GM19397 (cell line): ENCODE measurements around the gene SH3RF2.

Experiments
- ATAC-seq: cut with Tn5 transposase; IDR thresholded peaks from one replicate; pipeline ENCODE4 v1.9.1; 2021; ENCODE audit warnings: mild to moderate bottlenecking, moderate library complexity; ENCODE audit not compliant: unreplicated experiment

SH3RF2 gene

DNA sequence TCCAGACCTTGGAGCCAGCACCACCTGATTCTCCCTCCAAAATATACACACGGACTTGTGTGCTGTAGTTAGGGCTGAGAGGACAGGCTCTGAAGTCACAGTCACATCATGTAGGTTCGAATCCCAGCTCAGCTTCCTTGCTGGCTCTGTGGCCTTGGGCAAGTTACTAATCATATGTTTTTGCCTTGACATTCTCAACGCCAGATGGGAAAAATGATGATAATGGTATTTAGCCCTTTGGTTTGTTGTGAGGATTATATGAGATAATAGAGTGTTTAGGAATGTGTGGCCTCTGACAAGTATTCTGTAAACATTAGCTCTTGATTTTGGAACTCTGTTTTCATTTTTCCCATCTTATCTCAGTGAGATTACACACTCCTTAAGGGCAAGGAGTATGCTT lies 96.5 kb downstream of the SH3RF2 start:
- no peak for ATAC-seq

DNA sequence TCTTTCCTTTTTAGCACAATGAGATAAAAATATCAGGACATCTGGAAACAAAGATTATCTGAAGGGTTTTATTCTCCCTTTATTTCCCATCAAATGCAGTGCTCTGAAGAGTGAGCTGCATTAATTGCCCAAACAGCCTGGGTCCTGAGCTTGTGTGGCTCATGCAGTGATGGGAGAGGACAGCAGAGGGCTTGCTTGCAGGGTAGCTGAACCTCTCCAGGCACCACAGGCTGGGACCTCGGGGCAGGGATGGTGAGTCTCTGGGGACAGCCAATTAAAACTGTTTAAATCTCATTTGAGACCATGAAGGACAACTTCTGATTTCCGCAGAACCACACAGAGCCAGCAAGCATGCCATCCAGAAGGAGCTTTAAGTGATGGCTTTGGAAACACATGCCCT lies 97.7 kb downstream of the SH3RF2 start:
- no peak for ATAC-seq

DNA sequence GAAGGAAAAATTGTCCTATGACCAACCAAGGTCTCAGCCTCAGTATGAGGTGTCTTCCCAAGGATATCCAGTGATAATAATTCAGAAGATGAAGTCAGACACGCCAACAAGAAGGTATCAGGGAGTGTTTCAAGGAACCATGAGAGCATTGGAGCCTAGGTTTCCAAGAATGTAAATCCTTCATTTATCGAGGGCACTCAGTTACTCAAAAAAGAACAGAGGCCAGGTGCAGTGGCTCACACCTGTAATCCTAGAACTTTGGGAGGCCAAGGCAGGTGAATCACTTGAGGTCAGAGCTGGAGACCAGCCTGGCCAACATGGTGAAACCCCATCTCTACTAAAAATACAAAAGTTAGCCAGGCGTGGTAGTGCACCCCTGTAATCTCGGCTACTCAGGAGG lies 98.2 kb downstream of the SH3RF2 start:
- ATAC-seq = no peak

DNA sequence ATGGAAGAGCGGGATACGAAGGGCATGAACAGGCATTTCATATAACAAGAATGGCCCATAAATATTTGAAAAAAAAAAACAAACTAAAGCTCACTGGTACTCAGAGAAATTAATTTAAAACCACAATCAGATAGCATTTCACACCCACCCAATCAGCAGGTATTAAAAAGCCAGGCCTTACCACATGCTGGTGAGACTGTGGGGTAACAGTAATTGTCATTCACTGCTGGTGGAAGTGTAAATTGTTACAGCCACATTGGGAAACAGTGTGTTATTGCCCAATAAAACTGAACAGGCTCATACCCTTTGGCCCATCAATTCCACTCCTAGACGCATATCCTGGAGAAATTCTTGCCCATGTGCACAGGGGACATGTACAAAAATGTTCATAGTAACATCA lies 103.0 kb downstream of the SH3RF2 start:
- ATAC-seq = no peak

DNA sequence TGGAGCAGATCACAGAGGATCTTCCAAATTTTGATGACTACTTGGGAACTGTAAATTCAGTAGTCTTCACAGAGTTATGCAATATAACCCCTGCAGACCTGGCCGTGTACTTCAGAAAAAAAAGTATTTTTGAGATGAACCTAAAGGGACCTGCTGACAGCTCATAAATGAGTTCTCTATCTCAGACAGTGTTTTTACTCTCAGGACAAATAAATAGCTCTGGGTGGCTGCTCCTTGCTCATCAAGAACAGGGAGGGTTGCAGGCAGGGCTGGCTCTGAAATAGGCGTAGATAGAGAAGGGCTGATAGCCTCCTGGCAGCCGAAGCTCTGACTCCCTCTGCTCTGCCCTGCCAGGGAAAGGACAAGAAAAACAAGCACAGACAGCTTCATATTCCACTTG lies 104.1 kb downstream of the SH3RF2 start:
- ATAC-seq = no peak

DNA sequence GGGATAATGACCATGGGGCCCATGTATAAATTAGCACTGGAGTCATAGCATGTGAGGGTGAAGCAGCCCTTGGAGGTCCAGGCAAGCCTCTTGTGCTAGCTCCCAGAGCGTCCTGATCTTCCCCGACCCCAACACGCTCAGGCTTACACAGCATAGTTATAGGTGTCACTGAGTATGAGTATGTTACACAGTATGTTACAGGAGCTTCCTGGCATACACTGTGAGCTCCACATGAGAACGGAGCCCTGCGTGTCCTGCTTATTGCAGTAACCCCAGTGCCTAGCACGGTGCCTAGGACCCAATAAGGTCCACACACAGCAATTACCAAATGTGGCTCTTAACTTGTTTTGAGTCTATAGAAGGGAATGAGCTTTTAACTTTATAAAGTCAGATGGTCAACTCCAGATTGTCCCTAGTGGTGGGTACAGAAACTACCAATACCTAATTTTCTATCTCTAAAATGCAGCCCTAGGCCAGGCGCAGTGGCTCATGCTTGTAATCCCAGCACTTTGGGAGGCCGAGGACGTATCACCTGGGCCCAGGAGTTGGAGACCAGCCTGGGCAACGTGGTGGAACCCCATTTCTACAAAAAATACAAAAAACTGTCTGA lies 104.9 kb downstream of the SH3RF2 start:
- no peak for ATAC-seq

DNA sequence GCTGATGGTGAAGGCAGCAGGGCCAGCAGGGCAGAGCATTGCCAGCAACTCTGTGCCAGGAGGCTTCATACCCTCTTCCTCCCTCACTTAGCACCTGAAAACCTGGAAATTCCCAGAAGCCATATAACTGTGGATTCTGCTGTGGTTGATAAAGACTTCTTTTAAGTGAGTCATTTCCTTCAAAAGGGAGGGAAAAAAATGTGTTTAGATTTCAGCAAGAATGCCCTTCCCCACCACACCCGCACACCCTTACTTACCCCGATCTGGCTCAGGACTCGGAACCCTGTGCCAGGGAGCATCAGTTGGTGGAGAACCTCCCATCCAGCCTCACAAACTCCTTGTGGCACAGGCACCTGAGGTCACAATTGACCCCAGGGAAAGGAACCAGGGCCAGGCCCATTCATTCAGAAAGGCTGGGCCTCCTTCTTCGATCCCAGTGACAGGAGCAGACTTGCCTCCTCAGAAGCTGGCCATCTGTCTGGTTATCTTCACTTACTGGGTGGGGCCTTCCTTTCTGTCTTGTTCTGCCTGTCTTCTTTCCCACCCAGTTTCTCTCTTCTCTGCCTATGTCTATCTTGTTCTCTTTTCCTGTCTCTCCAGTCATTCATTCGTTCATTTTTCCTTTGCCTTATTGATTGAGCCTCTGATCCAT lies 106.4 kb downstream of the SH3RF2 start:
- no peak for ATAC-seq

DNA sequence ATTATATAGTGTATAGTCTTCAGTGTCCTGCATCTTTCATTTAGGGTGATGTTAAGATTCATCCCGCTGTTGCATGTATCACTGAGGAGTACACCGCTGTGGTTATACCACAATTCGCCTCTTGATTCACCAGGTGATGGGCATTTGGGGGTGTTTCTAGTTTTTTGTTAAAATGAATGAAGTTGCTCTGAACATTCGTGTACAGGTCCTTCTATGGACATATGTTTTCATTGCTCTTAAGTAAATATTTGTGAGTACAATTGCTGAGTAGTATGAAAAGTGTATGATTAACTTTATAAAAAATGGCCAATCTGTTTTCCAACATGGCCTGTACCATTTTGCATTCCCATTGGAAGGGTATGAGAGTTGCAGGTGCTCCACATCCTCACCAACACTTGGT lies 107.3 kb downstream of the SH3RF2 start:
- ATAC-seq = no peak

DNA sequence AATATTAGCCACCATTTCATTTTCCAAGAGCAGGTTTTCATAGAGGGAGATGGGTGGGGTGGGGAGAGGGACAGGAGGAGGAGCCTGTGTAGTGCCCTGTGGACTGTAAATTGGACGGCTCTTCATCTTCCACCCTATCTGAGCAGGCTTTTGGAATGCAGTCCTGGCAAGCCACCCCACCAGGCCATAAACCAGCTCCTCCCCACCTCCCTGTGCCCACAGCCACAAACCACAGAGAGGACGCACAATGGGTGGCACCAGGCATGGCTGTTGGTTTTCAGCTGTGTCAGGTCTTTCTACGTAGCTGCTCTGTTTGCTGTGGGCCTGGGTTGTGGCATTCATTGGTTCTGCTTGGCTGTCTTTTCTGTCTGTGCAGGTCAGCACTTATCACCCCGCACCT lies 111.0 kb downstream of the SH3RF2 start:
- ATAC-seq = no peak

DNA sequence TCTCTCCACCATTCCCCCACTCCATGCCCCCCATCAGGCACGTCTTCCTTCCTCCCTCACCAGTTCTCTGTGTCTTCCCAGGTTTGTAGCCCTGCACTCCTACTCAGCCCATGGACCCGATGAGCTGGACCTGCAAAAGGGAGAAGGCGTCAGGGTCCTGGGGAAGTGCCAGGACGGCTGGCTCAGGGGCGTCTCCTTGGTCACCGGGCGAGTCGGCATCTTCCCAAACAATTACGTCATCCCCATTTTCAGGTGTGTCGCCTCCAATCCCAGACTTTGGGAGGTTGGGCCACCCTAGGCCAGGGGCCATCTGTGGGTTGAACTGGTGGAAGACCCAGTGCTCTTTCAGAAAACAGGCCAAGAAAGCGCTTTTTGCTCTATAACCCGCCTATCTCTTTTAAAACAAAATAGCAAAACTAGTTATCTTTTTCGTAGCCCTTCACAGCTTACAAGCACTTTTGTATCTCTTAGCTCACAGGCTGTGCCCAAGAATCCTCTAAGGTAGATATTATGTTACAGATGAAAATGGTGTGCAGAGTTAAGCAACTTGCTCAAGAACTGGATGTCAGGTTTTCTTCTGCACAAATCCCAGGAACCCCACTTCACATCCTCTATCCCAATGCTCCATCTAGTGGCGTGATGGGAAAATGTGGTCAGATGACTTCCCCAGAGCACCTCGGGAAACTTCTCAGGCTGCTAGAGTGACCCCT lies 112.8 kb downstream of the SH3RF2 start:
- ATAC-seq = no peak

DNA sequence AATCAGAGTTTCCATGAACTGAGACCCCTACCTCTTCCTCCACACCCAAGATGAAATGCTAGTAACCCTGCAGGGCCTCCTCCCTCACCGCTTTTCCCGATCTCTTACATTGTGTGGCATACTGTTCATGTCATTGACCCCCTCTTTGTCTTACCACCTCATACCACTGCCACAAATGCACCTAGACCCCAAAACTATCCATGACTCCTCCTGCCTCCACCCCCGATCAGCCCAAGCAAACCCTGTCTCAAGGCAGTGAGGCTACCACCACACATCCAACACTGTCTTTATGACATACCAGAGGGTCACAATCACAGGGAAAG lies 113.3 kb downstream of the SH3RF2 start:
- ATAC-seq = no peak

DNA sequence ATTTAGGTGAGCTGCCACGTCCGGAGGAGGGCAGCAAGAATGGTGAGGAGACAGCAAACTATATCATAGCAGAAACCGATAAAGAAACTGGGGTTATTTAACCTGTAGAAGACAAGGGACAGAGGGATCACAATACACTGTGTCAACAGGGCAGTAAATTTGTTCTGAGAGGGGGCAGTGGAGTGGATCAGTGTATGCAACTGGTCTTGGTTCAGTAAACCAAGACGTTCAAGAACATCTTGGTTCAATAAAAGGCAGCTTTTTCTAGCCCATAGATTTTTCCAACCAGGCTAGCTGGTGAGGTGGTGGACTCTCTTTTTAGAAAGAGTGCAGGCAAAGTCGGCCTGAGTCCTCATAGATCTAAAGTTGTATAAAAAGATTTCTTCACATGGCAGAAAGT lies 113.7 kb downstream of the SH3RF2 start:
- ATAC-seq = no peak

DNA sequence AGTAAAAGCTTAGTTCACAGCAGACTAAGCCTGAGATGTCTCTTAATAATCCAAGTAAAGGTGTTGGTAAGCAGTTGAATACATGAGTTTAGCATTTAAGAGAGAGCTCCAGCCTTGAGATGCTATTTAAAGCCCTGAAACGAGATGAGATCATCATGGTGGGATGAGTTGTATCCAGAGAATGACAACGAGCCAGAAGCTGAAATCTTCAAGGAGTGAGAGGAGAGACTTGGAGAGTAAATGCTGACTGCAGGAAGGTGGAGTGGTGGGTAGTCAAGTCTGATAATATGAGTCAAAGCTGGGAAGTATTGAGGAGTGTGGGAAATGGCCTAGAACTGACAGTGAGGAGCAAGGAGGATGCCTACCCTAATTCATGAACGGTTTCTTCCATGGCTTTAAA lies 115.3 kb downstream of the SH3RF2 start:
- ATAC-seq = no peak

DNA sequence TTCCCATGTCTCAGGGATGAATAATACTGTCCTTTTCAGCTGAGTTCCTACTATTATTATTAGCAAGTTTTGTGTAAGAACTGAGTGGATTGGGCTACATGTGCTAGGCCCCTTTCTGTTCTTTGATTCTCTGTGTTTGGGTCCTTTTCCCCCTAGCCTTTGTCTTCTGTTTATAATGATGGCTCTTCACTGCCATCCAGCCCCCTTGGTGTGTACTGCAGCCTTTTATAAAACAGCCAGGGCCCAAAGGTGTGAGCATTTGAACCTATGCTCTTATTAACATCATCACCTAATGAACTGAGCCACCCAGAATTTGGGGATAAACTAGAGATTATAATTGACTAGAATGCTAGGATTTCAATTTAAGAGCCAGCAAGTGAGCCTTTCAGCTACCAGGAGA lies 116.4 kb downstream of the SH3RF2 start:
- no peak for ATAC-seq

DNA sequence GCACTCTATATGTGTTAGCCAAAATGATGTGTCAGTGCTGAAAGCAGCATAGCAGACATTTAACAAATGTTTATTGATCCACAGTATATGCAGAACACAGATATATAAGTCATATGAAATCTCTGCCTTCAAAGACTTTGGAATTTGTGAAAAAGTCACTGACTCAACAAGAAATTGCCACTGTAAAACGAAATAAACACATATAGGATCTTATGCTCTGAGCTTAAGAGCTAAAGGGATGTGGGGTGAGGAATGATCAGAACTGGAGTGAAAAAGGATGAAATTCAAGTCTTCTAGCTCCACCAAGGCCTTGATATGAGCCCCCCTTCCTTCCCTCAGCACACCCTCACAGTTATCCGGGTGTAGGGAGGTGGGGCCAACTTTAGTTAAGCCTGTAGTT lies 119.1 kb downstream of the SH3RF2 start:
- ATAC-seq = no peak

DNA sequence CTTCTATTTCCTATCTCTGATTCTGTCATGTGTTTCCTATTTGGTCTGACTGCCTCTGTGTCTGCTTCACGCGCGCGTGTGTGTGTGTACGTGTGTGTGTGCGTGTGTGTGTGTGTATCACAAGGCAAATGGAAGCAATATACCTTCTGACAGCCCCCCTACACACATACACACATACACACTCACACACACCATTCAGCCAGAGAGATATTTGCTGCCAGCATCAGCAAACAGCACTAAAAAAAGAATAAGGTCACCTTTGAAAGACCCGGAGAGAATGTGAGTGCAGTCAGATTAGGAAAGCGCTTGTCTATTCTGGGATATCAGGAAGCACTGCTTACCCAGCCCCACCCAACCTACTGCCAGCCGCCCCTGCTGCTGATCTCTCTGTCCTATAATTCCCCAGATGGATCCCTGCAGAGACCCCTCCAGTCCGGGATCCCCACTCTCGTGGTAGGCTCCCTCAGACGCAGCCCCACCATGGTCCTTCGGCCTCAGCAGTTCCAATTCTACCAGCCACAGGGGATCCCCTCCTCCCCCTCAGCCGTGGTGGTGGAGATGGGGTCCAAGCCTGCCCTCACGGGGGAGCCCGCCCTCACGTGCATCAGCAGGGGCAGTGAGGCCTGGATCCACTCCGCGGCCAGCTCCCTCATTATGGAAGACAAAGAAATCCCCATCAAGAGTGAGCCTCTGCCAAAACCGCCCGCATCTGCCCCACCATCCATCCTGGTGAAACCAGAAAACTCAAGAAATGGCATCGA lies 123.3 kb downstream of the SH3RF2 start:
- ATAC-seq = no peak

DNA sequence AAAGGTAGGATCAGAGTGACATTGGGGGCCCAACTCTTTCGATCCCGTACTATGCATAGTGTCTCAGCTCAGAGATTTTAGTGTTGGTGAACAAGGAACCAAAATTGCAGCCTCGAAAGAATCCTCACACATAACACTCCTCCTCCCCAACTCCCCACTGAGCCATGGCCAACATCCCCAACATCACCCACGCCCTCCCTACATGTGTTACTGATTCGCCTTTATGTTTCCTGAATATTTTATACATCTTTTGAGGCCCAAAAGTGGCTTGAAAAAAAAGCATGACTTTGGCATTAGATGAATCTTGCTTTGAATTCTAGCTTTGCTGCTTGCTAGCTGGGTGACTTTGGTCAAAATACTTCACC lies 123.8 kb downstream of the SH3RF2 start:
- no peak for ATAC-seq

DNA sequence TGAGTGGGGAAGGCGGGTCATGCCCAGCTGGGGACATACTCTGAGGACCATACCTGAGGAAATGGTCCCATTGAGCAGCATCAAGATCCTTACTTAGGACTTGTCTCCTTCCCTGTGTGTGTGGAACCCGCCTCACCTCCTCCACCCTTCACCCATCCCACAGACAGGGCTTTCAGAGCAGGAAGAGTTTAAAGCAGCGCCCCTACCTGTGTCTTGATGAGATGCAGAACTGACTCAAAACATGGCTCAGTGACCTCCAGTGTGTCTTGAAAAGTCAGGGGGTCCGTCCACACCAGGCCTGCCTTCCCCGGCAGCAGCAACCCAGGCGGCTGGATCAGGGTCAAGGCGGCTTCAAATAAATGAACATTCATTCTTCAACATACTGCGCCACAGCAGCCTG lies 130.6 kb downstream of the SH3RF2 start:
- no peak for ATAC-seq

DNA sequence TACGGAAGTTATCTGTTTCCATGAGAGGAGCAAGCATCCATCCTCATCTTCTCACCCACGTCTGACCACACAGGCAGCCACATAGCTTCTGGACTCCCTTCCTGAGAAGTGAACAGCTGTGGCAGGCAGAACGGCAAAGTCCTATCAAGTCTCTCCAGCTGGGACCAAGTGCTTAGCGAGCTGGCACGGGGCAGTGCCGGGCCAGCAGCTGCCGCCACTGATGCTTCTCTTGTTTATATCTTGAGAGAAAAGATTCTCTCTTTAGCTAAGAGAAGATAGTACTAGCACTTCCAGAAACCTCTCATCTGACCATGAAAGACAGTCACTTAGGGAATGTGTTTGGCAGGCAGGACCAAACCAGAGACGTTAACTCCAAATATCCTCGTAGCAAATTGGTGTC lies 131.8 kb downstream of the SH3RF2 start:
- ATAC-seq = no peak

DNA sequence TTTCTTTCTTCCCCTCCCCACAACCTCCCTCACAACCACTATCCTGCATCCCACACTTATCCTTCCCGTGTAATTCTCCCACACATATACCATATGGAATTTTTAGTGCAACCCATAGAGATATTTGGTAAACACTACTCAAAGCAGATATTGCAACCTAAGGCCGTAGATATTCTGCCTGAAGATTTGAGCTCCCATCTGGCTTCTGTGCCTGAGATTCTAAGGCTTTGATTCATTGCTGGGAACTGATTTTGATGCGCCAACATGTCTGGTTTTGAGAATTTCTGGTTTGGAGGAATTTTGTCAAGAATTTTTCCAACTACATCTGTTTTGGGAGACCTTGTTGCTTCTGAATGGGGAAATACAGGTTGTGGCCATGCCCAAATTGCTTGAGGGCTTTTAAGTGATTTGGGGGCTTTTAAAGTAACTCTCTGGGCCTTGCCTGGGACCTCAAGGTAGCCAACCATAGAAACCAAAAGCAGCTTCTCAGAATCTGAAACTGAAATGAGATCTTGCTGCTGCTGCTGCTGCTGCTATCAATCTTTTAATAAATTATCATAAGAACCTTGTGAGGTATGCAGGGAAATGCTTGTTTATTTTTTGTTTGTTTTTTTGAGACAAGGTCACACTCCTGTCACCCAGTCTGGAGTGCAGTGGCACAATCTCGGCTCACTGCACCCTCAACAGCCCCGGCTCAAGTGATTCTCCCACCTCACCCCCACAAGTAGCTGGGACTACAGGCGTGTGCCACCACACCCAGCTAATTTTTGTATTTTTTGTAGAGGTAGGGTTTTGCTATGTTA lies 132.8 kb downstream of the SH3RF2 start:
- ATAC-seq = peak; percentile 72

DNA sequence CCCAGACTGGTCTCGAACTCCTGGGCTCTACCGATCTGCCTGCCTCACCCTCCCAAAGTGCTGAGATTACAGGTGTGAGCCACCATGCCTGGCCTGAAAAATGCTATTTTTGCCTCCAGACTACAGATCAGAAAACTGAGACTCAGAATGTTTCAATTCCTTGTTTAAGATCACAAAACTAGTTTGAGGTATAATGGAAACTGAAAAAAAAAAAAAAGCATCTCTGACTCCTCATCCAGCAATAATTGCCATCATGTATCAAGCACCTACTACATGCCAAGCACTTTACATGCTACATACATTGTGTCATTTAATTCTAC lies 133.4 kb downstream of the SH3RF2 start:
- peak; percentile 23 for ATAC-seq
